Loucy (cell line): ENCODE measurements around the gene DHDH.
"Not testable (repeated sequence)": the region's sequence is repeated elsewhere in the genome, so short reads cannot be mapped to it uniquely, and the experiment has no call there.

Experiments
- CTCF ChIP-seq: fragments of 200-600 bp; sonication (generic); conservative IDR thresholded peaks from 2 replicates; pipeline ENCODE4 v1.5.1; 2014; ENCODE audit warnings: mild to moderate bottlenecking, antibody characterized with exemption, low read length
- EZH2phosphoT487 ChIP-seq: fragments of 200-600 bp; IDR thresholded peaks from 2 replicates; pipeline ENCODE4 v1.6.1; 2018; ENCODE audit warnings: antibody characterized with exemption, mild to moderate bottlenecking, moderate library complexity, borderline replicate concordance

GRCh38 chr19:48925890-48926289 is 7.6 kb upstream of the DHDH start:
- not testable (repeated sequence) for TF ChIP-seq EZH2phosphoT487, CTCF
